K562 (cell line): ENCODE measurements around the gene RSF1. TPM values are rescaled to one million over a fixed set of nuclear protein-coding genes. Genes with fewer than 3 reads are reported as not detected.

Experiments used
- ATAC-seq: fragments of 200-7000 bp; cut with Tn5 transposase; 3 replicates; pipeline ENCODE4 v1.9.1; 2020; ENCODE audit warnings: moderate library complexity
- BruUV-seq: library from RNA; stranded (reverse); fragments of 400-500 nt; replicated peaks from 2 replicates; lab custom pipeline; 2021; lab: Mats Ljungman, UMichigan
- CTCF ChIA-PET: fragments of 300-600 bp; formaldehyde crosslinking; extraction: SDS; loops from one replicate; lab custom pipeline; 2021; ENCODE audit warnings: low intra/inter-chr PET ratio; lab: Yijun Ruan, JAX
- POLR2A ChIA-PET: fragments of 300-600, 350-650 bp; sonication (Branson Sonifier 250); formaldehyde crosslinking; extraction: SDS; loops from one replicate; lab custom pipeline; 2021; ENCODE audit warnings: antibody characterized with exemption, inconsistent platforms; lab: Yijun Ruan, JAX
- DNase-seq, 4 experiments: peaks; one replicate each; pipeline versions ENCODE4 v3.0.0 to v3.0.0-alpha.2; 2011 to 2018; ENCODE audit warnings: low spot score in 3 of 4, mixed read lengths in 3 of 4; ENCODE audit errors: extremely low read depth in 1 of 4
- FAIRE-seq: peaks from 2 replicates; lab custom pipeline; 2011; peaks lifted over from hg19 to GRCh38; lab: Jason Lieb, UNC
- H2AFZ ChIP-seq: 2 replicates; pipeline ENCODE4 v1.6.0; 2011; ENCODE audit warnings: low read depth, low read length, control low read depth, inconsistent platforms
- H3K27ac ChIP-seq: fragments of 200-600 bp; 3 replicates; pipeline ENCODE4 v1.8.0; 2011; ENCODE audit warnings: low read depth, mild to moderate bottlenecking, control low read depth, inconsistent platforms, low read length, moderate library complexity, mixed read lengths; ENCODE audit errors: extremely low read depth
- H3K27me3 ChIP-seq, 2 experiments: fragments of 300-600 bp in 1 of 2; 2 replicates in 1 of 2; 3 replicates in 1 of 2; pipeline versions ENCODE4 v1.6.0 to v1.8.0; 2011; ENCODE audit warnings: inconsistent platforms in 2 of 2, low read length in 2 of 2, mild to moderate bottlenecking in 1 of 2, mixed read lengths in 1 of 2, moderate library complexity in 1 of 2; ENCODE audit not compliant: control insufficient read depth in 2 of 2, insufficient read depth in 2 of 2
- H3K36me3 ChIP-seq: fragments of 300-600 bp; 3 replicates; pipeline ENCODE4 v1.8.0; 2011; ENCODE audit warnings: mild to moderate bottlenecking, low read length, inconsistent platforms; ENCODE audit not compliant: control insufficient read depth, insufficient read depth
- H3K4me1 ChIP-seq, 2 experiments: fragments of 200-600 bp in 1 of 2; replicated peaks in 1 of 2; 2 replicates in 1 of 2; 3 replicates in 1 of 2; pipeline versions ENCODE4 v1.5.1 to v1.8.0; 2011; ENCODE audit warnings: inconsistent platforms in 2 of 2, low read length in 2 of 2, mild to moderate bottlenecking in 1 of 2, mixed read lengths in 1 of 2, moderate library complexity in 1 of 2; ENCODE audit not compliant: control insufficient read depth in 2 of 2, insufficient read depth in 2 of 2
- H3K4me2 ChIP-seq: 2 replicates; pipeline ENCODE4 v1.6.1; 2011; ENCODE audit warnings: low read length, control low read depth, inconsistent platforms, mixed read lengths; ENCODE audit not compliant: insufficient read depth
- H3K4me3 ChIP-seq: fragments of 200-600 bp; sonication (generic), shearing (Covaris generic); 2 replicates; pipeline ENCODE4 v1.5.1; 2016; ENCODE audit warnings: control low read depth, inconsistent platforms
- H3K79me2 ChIP-seq: fragments of 200-600 bp; 3 replicates; pipeline ENCODE4 v1.8.0; 2011; ENCODE audit warnings: low read length, inconsistent platforms; ENCODE audit not compliant: control insufficient read depth, insufficient read depth
- H3K9ac ChIP-seq, 2 experiments: 2 replicates each; pipeline versions ENCODE4 v1.6.0 to v1.6.1; 2011; ENCODE audit warnings: low read depth in 2 of 2, low read length in 2 of 2, control low read depth in 1 of 2, inconsistent platforms in 1 of 2, mild to moderate bottlenecking in 1 of 2, mixed read lengths in 1 of 2; ENCODE audit not compliant: insufficient read depth in 1 of 2
- H3K9me1 ChIP-seq: one replicate; pipeline ENCODE4 v1.6.0; 2011; ENCODE audit warnings: inconsistent platforms, mild to moderate bottlenecking, low read length, moderate library complexity; ENCODE audit not compliant: control insufficient read depth, insufficient read depth
- H3K9me3 ChIP-seq: replicated peaks from 2 replicates; pipeline ENCODE4 v1.5.1; 2011; ENCODE audit warnings: low read depth, low read length, inconsistent platforms; ENCODE audit not compliant: control insufficient read depth, insufficient read depth
- H4K20me1 ChIP-seq: replicated peaks from 2 replicates; pipeline ENCODE4 v1.6.1; 2011; ENCODE audit warnings: low read length, inconsistent platforms, mixed read lengths; ENCODE audit not compliant: control insufficient read depth, insufficient read depth
- BRCA1 ChIP-seq, 2 experiments: fragments of 450-650 bp in 1 of 2; sonication (generic) in 1 of 2; formaldehyde crosslinking in 1 of 2; IDR thresholded peaks; 2 replicates each; pipeline versions ENCODE4 v1.5.0 to v1.6.1; 2017 to 2020; ENCODE audit warnings: mild to moderate bottlenecking in 1 of 2, missing genetic modification reagents in 1 of 2
- BRD4 ChIP-seq: fragments of 200-600 bp; sonication (generic); IDR thresholded peaks from 2 replicates; pipeline ENCODE4 v1.6.1; 2017; ENCODE audit warnings: inconsistent platforms
- EP300 ChIP-seq: IDR thresholded peaks from 2 replicates; pipeline ENCODE4 v1.6.1; 2012; ENCODE audit warnings: low read length, improper control_type of control experiment
- FOXA1 ChIP-seq: fragments of 450-650 bp; IDR thresholded peaks from 2 replicates; pipeline ENCODE4 v1.6.1; 2016; ENCODE audit warnings: mild to moderate bottlenecking, borderline replicate concordance
- LARP7 ChIP-seq: fragments of 450-650 bp; IDR thresholded peaks from 2 replicates; pipeline ENCODE4 v1.6.1; 2016
- NCOA6 ChIP-seq: fragments of 450-650 bp; IDR thresholded peaks from 2 replicates; pipeline ENCODE4 v1.6.1; 2017; ENCODE audit warnings: mild to moderate bottlenecking
- NR4A1 ChIP-seq, 2 experiments: fragments of 250-450 bp in 1 of 2; fragments of 450-650 bp in 1 of 2; sonication (Bioruptor Pico) in 1 of 2; IDR thresholded peaks; 2 replicates each; pipeline versions ENCODE4 v1.4.0 to v1.6.1; 2016 to 2020; ENCODE audit warnings: mild to moderate bottlenecking in 2 of 2, missing compliant biosample characterization in 1 of 2, missing genetic modification characterization in 1 of 2, moderate library complexity in 1 of 2
- RBBP5 ChIP-seq: fragments of 200-600 bp; sonication (generic); IDR thresholded peaks from 2 replicates; pipeline ENCODE4 v1.6.1; 2012; ENCODE audit warnings: borderline replicate concordance, mild to moderate bottlenecking, low read length, control low read depth, inconsistent platforms; ENCODE audit not compliant: insufficient read depth, poor library complexity, severe bottlenecking
- RBM25 ChIP-seq: fragments of 200-400 bp; formaldehyde crosslinking; IDR thresholded peaks from 2 replicates; pipeline ENCODE4 v1.6.1; 2018; ENCODE audit warnings: low read length, low read depth, moderate library complexity; ENCODE audit not compliant: severe bottlenecking
- RBM39 ChIP-seq: fragments of 200-400 bp; formaldehyde crosslinking; optimal IDR thresholded peaks from 2 replicates; pipeline ENCODE3; 2018; ENCODE audit warnings: low read depth, low read length
- TCFL5 ChIP-seq: fragments of 250-450 bp; sonication (Bioruptor Pico); conservative IDR thresholded peaks from 2 replicates; pipeline ENCODE4 v1.6.1; 2021; ENCODE audit warnings: mild to moderate bottlenecking, moderate library complexity, matching md5 sums
- ZKSCAN8 ChIP-seq: fragments of 200-800 bp; sonication (Bioruptor generic); IDR thresholded peaks from 2 replicates; pipeline ENCODE4 v1.6.1; 2016; ENCODE audit warnings: missing genetic modification characterization, missing compliant biosample characterization
- ZNF224 ChIP-seq: sonication (generic); formaldehyde crosslinking; IDR thresholded peaks from 2 replicates; pipeline ENCODE4 v1.8.0; 2022; ENCODE audit warnings: mild to moderate bottlenecking, missing genetic modification reagents
- ZNF316 ChIP-seq: fragments of 450-650 bp; IDR thresholded peaks from 2 replicates; pipeline ENCODE4 v1.6.1; 2016
- ZNF431 ChIP-seq: sonication (generic); formaldehyde crosslinking; IDR thresholded peaks from 2 replicates; pipeline ENCODE4 v1.8.0; 2022; ENCODE audit warnings: mild to moderate bottlenecking, missing genetic modification reagents
- ZNF79 ChIP-seq: fragments of 250-450 bp; sonication (Bioruptor Pico); IDR thresholded peaks from 2 replicates; pipeline ENCODE4 v1.4.0; 2020; ENCODE audit warnings: low read depth, mild to moderate bottlenecking, moderate library complexity
- WGBS: fragments of 100-300 bp; shearing (Covaris generic); methylation state at CpG from one replicate; pipeline ENCODE4 v1.1.6; 2016; ENCODE audit warnings: low coverage, mixed read lengths; ENCODE audit not compliant: insufficient coverage; ENCODE audit errors: missing lambda C conversion rate; 5-methylcytosine and 5-hydroxymethylcytosine counted together
- in situ Hi-C: fragments of 300-500 bp; cut with MboI; formaldehyde crosslinking; loops from 4 replicates; pipeline ENCODE4 v1.15.0; 2018; ENCODE audit warnings: inconsistent platforms, mixed read lengths
- intact Hi-C: fragments of 100-400 bp; cut with micrococcal nuclease; formaldehyde crosslinking; loops from 2 replicates; pipeline ENCODE4 v1.14.2; 2022
- polyA plus RNA-seq, 8 experiments: library from polyadenylated mRNA; depleted of rRNA in 4 of 8; stranded (reverse) in 5 of 8; unstranded in 3 of 8; fragments of >200 nt; fragmentation: Nextera tagmentation in 2 of 8; fragmentation: Illumina TruSeq in 1 of 8; extraction: Ambion mirVana in 2 of 8; extraction: Trizol in 1 of 8; gene quantifications; 2 replicates each; pipeline versions ENCODE4 v1.2.1 to v1.2.3, GENCODE V29; 2011 to 2014; ENCODE audit warnings: inconsistent platforms in 1 of 8, missing spikeins in 1 of 8
- total RNA-seq, 7 experiments: library from RNA; depleted of rRNA in 6 of 7; stranded (reverse); fragments of >200 nt in 6 of 7; fragmentation: Illumina TruSeq in 2 of 7; extraction: Trizol in 2 of 7; gene quantifications; 2 replicates each; pipeline versions ENCODE4 v1.2.1 to v1.2.3, GENCODE V29; 2011 to 2021; ENCODE audit warnings: low replicate concordance in 1 of 7
- TF ChIP-seq, protein P1 (sequence below): fragments of 450-650 bp; IDR thresholded peaks from 2 replicates; pipeline ENCODE4 v1.7.0; 2016; ENCODE audit warnings: borderline replicate concordance
- TF ChIP-seq, protein P2 (sequence below): fragments of 450-650 bp; IDR thresholded peaks from 2 replicates; pipeline ENCODE4 v1.7.1; 2018; ENCODE audit warnings: mild to moderate bottlenecking, low read depth; ENCODE audit not compliant: partially characterized antibody

The RSF1 gene
- total and polyA plus RNA-seq, 9 of the 15 experiments (the other 6 are each of a cell fraction or from before 2014, with no cell fraction given): 9.7 to 63.6 (median 42.8) TPM

DNA sequence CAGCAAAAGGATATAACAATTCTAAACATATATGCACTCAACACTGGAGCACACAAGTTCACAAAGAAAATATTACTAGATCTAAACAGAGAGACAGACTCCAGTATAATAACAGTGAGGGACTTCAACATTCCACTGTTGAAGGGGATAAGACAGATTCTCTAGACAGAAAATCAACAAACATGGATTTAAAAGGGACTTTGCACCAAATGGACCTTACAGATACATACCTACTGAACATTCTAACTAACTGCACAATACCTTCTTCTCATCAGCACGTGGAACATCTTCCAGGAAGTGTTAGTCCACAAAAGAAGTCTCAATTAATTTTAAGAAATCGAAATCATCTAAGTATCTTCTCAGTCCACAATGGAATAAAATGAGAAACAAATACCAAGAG is 26.6 kb downstream of the RSF1 start:
- intact Hi-C loops: no loop called here
- no TSS peak for BruUV-seq
- H3K27ac ChIP-seq: no peak overlapping the region
- 63% methylated on average over 2 of the region's 2 CpGs for WGBS
- FAIRE-seq (no peak), ATAC-seq (no peak)
- H3K9me3 ChIP-seq: peaks cover 3% of the 10 kb centered on the region
- H4K20me1 ChIP-seq: no peaks in the 10 kb centered on the region; the same call in 1 of the 2 replicates
- H3K9me1 ChIP-seq: no peaks in the 10 kb centered on the region
- POLR2A ChIA-PET: no interaction called here
- no peak overlapping the region for H3K4me3 ChIP-seq
- H3K9ac ChIP-seq: no peak overlapping the region
- TF ChIP-seq BRCA1 (IDR thresholded peaks at IDR 0.05) (no peak), BRCA1 (CRISPR knock-in tag; IDR thresholded peaks at IDR 0.05) (no peak), ZNF79 (no peak), EP300 (no peak), BRD4 (no peak), ZNF316 (no peak), ZNF431 (no peak), ZKSCAN8 (CRISPR knock-in tag) (no peak), RBM39 (no peak), FOXA1 (no peak), RBBP5 (no peak), ZNF224 (CRISPR knock-in tag) (no peak), RBM25 (no peak), LARP7 (no peak), NCOA6 (no peak), NR4A1 (CRISPR knock-in tag; IDR thresholded peaks at IDR 0.05) (no peak), NR4A1 (tag; IDR thresholded peaks at IDR 0.05) (no peak), TCFL5 (no peak)
- TF ChIP-seq, protein P1, sequence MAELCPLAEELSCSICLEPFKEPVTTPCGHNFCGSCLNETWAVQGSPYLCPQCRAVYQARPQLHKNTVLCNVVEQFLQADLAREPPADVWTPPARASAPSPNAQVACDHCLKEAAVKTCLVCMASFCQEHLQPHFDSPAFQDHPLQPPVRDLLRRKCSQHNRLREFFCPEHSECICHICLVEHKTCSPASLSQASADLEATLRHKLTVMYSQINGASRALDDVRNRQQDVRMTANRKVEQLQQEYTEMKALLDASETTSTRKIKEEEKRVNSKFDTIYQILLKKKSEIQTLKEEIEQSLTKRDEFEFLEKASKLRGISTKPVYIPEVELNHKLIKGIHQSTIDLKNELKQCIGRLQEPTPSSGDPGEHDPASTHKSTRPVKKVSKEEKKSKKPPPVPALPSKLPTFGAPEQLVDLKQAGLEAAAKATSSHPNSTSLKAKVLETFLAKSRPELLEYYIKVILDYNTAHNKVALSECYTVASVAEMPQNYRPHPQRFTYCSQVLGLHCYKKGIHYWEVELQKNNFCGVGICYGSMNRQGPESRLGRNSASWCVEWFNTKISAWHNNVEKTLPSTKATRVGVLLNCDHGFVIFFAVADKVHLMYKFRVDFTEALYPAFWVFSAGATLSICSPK: no peak
- TF ChIP-seq, protein P2, sequence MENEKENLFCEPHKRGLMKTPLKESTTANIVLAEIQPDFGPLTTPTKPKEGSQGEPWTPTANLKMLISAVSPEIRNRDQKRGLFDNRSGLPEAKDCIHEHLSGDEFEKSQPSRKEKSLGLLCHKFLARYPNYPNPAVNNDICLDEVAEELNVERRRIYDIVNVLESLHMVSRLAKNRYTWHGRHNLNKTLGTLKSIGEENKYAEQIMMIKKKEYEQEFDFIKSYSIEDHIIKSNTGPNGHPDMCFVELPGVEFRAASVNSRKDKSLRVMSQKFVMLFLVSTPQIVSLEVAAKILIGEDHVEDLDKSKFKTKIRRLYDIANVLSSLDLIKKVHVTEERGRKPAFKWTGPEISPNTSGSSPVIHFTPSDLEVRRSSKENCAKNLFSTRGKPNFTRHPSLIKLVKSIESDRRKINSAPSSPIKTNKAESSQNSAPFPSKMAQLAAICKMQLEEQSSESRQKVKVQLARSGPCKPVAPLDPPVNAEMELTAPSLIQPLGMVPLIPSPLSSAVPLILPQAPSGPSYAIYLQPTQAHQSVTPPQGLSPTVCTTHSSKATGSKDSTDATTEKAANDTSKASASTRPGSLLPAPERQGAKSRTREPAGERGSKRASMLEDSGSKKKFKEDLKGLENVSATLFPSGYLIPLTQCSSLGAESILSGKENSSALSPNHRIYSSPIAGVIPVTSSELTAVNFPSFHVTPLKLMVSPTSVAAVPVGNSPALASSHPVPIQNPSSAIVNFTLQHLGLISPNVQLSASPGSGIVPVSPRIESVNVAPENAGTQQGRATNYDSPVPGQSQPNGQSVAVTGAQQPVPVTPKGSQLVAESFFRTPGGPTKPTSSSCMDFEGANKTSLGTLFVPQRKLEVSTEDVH: no peak
- TF ChIP-seq, all 486 proteins: peak for 0
- peaks cover 90% of the 10 kb centered on the region for H3K79me2 ChIP-seq
- H3K4me1 ChIP-seq: peaks cover 0 to 8% of the 10 kb centered on the region in 2 experiments; a peak in 2 of 5 replicates
- in situ Hi-C loops: no loop called here
- no peak for DNase-seq
- peaks cover 7% of the 10 kb centered on the region; the same call in 2 of the 3 replicates for H3K36me3 ChIP-seq
- no peak overlapping the region for H3K4me2 ChIP-seq
- no peak overlapping the region for H2AFZ ChIP-seq
- CTCF ChIA-PET: no interaction called here
- no peaks in the 10 kb centered on the region for H3K27me3 ChIP-seq
